GM18907 (cell line): ENCODE data around the gene HIGD1B.

Experiments used
- ATAC-seq: cut with Tn5 transposase; IDR thresholded peaks from one replicate; pipeline ENCODE4 v1.9.1; 2021; ENCODE audit warnings: mild to moderate bottlenecking, moderate library complexity; ENCODE audit not compliant: unreplicated experiment

Gene HIGD1B

DNA sequence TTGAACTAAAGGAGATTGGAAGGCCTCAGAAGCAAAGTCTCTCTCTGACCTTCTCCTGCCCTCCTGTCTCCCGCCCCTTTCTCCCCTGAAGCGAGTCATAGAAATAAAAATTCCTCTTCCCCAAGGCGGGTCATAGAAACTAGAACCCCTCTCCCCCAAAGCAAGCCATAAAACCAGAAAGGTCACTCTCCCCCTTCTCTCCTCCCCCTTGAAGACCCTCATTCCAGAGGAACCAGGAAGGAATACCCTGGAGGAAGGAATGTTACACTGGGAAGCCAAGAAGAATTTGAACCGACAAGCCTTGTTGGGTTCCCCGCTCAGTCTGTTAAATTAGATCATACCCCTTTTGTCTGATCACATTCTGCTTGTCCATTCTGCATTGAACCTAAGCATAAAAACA lies 14.9 kb upstream of the HIGD1B start:
- no peak for ATAC-seq

DNA sequence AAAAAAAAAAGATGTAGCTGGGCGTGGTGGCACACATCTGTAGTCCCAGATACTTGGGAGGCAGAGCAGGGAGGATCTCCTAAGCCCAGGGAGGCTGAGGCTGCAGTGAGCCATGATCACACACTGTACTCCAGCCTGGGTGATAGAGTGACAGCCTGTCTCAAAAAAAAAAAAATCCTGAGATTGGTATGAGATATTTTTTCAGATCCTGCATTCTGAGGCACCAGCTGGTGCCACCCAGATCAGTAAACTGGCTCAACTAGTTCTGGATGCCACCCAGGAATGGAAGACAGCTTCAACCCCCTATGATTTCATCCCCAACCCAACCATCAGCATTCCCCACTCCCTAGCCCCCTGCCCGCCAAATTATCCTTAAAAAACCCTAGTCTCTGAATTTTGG lies 10.5 kb upstream of the HIGD1B start:
- ATAC-seq: no peak

DNA sequence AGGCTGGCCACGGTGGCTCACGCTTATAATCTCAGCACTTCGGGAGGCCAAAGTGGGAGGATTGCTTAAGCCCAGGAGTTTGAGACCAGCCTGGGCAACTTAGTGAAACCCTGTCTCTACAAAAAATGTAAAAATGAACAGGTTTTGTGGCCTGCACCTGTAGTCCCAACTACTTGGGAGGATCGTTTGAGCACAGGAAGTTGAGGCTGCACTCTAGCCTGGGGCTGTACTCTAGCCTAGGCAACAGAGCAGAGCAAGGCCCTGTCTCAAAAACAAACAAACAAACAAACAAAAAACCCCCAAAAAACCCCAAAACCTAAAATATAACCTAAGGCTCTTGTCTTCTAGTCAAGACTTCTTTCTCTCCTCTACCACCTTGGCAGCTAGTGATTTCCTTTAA lies 7.4 kb upstream of the HIGD1B start:
- no peak for ATAC-seq

- no peak for ATAC-seq
Measured at GRCh38 chr17:44840936-44841335, 6.7 kb upstream of the HIGD1B start.

DNA sequence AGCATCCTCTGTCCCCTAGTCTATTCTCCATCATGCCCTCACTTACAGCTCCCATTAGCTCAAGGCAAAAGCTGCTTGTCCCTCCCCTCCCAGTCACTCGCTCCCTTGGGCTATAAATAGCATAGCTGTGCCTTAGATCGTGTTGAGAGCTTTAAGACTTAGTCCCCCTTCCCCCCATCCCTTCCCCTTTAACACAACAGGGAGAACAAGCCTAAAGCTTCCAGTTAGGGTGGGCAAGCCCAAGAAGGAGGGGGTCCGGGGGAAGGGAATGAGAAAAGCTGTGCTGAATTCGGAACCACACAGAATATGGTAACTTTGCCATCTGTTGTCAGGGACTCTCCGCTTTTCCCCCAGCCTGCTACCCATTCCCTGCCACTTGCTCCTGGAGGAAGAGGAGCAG lies 4.9 kb upstream of the HIGD1B start:
- no peak for ATAC-seq

DNA sequence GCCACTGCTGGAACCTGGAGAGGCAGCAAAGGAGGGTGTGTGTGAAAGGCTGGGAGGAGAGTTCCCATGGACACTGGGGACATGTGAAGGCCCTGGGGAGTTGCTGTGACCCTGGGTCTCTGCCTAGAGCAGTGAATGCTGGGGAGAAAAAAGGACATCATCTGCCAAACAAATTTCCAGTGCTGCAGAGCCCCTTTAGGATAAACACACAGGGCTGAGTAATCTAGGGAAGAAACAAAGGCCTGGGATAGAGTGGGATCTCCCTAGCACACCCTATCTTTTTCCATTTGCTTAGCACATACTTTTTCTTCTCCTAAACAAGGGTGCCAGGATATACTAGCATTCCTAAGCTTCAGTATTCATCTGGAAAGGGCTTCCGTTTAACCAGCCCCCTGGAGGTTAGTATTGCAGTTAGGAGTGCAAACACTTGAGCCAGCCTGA lies 3.3 kb upstream of the HIGD1B start:
- no peak for ATAC-seq

- no peak for ATAC-seq
Measured at GRCh38 chr17:44846206-44846605, 1.5 kb upstream of the HIGD1B start.

DNA sequence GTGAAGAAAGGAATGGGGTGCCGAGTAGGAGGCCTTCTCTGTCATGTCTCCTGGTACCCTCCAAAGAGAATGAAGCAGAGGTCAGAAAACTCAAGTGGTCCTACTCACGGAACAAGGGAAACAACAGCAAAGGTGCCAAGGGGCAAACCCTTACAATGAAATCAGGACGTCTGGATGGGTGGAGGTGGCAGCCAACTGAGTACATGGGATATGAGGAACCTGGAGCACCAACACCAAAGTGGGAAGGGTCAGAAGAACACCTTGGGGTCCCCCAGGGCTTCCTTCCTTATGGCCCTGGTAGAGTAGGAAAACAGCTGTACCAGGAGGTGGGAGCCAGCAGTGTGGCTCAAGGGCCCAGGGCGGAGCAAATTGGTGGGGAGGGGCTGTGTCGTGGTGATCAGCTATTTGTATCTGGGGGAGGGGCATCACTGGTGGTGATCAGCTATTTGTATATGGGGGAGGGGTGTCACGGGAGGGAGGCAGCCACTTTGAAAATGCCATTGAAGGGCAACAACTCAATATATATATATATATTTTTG lies 643 bp downstream of the HIGD1B start:
- no peak for ATAC-seq

- ATAC-seq: no peak
Measured at GRCh38 chr17:44848961-44849489, 1.3 kb downstream of the HIGD1B start.

DNA sequence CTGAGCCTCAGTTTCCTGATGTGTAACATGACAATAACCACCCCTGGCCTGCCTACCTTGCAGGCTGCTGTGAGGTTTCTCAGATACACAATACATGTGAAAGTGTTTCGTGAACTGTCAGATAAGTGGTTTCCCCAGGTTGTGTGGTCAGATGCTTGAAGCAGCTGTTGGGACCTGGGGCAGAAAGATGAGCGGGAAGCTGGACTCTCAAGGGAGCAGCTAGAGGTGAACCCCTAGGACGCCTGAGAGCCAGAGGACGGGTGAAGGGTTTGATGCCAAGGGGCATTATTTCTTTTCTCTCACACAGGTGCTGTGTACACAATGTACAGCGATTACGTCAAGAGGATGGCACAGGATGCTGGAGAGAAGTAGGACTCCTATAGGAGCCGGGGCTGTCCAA lies 2.3 kb downstream of the HIGD1B start:
- ATAC-seq: no peak

DNA sequence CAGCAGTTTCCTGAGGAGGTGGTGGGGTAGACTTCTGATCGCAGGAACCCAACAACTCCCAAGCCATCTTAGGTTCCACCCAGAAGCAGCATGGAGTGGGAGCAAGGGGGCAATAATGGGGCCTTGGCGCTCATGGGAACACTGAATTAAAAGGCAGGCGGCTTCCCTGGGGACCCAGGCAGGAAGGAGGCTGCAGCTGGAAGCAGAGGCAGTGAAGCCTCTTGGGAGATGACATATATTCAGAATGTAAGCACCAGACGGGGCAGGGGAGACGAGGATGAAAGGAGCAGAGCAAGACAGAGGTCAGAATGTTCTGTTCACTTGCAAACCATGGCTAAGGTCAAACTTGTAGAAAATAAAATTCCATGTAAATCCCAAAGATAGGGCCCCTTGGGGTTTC lies 2.9 kb downstream of the HIGD1B start:
- no peak for ATAC-seq

DNA sequence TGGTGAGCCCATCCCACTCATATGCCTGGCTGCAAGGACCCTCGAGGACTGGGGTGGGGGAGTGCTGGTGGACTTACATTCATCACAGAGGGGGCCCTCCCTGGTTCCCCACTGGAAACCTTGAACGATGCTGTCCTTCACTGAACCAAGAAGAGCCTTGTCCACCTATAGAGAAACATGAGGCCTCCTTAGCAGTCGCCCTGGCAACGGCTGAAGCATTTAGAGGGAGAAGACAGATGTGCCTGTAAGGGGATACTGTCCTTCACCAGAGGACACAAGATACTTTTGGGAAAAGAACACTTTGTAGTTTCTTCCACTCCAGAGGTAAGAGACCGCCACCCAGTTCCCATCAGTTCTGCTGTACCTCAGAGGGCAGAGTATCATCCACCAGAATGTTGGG lies 6.5 kb downstream of the HIGD1B start:
- ATAC-seq: no peak

GRCh38 chr17:44859701-44860100 lies 12.0 kb downstream of the HIGD1B start:
- no peak for ATAC-seq

DNA sequence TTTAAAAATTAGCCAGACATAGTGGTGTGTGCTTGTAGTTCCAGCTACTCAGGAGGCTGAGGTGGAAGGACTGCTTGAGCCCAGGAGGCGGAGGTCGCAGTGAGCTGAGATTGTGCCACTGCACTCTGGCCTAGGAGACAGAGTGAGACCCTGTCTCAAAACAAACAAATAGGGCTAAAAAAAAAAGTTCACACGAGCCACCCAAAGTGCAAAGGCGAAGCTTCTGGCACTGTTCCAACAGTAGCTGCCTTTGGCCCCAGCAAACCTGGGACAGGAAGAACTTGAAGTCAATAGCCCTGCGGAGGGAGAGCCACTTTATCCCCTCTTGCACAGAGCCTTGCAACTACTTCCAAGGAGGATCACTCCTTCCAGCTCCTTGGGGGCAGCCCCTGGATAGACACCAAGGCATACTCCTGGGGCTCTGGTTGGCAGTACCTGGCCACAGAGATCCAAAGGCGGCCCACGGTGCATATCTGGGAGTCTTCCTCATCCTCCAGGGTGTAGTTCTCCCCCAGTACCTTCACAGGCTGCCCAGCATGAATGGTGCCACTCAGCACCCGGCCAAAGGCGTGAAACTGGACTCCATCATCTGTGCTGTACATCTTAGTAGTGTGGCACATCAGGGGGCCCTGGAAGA lies 14.7 kb downstream of the HIGD1B start:
- no peak for ATAC-seq

DNA sequence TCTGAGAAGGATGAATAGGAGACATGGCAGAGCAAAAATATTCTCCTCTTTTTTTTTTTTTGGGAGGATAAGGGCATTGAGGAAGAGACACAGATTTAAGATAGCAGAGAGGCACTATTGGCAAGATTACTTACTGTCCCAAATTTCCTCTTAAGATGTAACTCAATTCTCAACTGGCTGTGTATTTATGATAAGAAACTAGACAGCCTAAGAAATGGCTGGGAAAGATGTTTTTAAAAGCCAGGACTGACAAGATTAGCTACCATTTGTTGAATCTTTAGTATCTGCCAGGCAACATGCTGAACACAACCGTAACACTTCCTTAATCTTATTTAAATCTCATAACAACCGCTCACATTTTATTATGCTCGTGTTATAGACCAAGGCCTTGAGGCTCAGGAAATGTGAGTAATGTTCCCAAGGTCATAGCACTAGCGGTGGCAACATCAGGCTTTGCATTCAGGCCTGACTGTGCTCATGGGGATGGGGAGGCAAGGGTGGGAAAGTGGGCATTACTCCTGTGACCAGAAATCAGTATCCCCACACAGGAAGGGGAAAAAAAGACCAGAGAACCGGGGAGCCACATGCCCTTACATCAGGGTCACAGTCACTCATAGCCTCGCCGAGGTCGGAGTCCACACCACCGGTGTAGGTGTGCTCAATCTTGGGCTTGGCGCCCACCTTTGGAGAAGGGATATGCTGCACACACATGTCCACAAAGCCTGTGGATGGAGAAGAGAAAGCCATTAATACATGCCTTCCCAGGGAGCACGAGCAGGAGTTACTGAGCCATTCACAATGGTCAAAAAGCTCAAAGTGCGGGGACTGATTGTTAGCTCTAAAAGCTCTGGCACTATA lies 15.6 kb downstream of the HIGD1B start:
- ATAC-seq: no peak

- ATAC-seq: no peak
Measured at GRCh38 chr17:44864831-44865230, 17.1 kb downstream of the HIGD1B start.

DNA sequence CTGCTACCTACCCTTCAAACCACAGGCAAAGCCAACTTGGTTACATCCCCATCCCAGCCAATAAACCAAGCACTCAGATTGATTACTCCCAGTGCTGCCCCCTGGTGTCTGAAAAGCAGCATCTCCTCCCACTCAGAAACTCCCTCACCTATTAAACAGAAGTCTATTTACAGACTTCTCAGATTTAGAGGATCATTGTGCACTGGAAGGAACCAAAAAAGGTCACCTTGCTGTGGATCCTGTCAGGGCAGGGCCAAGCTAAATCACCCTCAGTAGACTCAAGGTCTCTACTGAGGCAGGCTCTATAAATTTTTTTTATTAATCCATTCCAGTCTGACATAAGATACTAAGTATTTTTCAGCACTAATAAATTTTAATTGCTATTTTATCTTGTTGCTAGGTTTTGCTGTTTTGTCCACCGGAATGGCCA lies 17.6 kb downstream of the HIGD1B start:
- ATAC-seq: no peak

DNA sequence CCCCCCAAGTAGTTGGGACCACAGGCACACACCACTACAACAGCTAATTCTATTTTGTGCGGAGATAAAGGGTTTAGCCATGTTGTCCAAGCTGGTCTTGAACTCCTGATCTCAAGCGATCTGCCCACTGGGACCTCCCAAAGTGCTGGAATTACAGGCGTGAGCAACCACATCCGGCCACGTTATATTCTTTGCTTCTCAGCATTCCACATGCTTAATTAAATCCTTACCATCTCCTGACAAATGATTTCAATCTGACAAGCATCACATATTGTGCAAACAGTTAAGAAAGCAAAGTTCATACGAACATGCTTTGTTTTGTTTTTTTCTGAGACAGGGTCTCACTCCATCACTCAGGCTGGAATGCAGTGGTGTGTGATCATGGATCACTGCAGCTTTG lies 18.2 kb downstream of the HIGD1B start:
- no peak for ATAC-seq

DNA sequence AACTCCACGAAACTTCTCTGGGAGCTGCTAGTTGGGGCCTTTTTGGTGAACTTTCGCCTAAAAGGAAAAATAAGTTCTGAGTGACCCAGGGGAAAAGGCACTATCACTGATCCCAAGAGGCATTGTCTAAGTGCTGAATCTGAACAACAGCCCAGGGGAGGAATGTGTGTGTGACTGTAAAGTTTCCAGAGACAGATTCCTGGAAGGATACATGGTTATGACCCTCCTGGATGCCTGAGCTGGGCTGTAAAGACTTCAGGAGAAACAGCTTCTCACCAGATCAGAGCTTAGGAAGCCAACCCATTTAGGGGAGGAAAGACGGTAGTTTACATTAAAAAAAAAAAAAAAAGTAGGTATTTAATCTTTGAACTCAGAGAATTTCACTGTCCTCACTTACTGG lies 20.2 kb downstream of the HIGD1B start:
- ATAC-seq: no peak

DNA sequence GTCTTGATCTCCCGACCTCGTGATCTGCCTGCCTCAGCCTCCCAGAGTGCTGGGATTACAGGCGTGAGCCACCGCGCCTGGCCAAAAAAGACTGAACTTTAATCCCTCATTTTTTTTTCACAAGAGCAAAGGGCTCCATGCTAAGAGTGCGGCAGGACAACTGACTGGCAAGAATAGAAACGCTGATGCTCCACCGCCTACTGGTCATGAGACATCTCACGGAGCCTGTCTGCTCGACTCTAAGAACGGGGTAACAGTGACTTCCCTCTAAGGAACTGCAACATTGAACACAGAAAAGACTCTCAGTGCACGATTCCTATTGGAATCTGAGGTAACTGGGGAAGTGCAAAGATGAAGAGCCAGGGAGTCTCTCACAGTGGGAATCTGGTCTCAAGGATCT lies 23.9 kb downstream of the HIGD1B start:
- no peak for ATAC-seq

DNA sequence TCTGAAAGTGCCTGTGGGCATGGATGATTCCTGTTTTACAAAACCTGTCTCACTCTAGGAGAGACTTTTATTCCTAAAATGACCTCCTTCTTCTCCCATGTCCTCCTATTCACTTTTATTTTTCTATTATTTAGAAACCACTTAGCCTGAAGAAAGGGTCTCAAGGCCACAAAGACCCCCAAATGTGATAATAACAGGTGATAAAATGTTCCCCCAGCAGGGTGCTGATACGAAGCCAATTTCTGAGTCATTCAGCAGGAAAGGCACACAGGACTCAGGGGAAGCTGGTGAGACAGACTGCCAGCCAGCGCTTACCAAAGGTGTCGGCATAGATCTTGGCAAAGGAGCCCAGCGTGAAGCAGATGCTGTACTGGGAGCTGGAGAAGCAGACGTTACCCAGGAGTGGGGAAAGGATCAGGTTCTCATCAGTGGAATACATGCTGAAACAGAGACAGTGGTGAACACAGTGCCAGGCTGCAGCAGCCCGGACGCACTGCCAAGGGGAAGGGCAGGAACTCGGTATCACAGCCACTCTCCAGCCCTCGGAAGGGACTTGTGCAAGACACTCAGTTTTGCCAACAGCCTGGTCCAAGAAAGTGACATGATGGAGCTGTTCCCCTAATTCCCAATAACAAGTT lies 24.6 kb downstream of the HIGD1B start:
- ATAC-seq: no peak
